Left ventricle myocardium superior (tissue), 1 donor: ENCODE data around the gene MADD. TPM values are rescaled to one million over a fixed set of nuclear protein-coding genes. Genes with fewer than 3 reads are reported as not detected.

ENCODE experiments used
- ATAC-seq: fragments of 200-7000 bp; cut with Tn5 transposase; one replicate; pipeline ENCODE4 v1.9.1; 2020; ENCODE audit warnings: mild to moderate bottlenecking, moderate library complexity
- DNase-seq: peaks from one replicate; pipeline ENCODE4 v3.0.0-alpha.2; 2020
- intact Hi-C: fragments of 100-400 bp; cut with micrococcal nuclease; formaldehyde crosslinking; loops from one replicate; pipeline ENCODE4 v1.11.0; 2022
- total RNA-seq: library from RNA; stranded (reverse); fragmentation: NEBNext Ultra II Directional; extraction: Animal tissue kit (Norgen Biotek cat#: 25700); gene quantifications from one replicate; pipeline ENCODE4 v1.2.1, GENCODE V29; 2021
- donor health status: DM: no; HTN: yes; CAD: no; lungs with severe emphysema.

The MADD gene
- total RNA-seq, 1 donor from 2014 or later: 46.4 TPM

GRCh38 chr11:47270331-47271271 is 668 bp downstream of the MADD start:
- ATAC-seq (peak; percentile 23), DNase-seq (no peak)
- intact Hi-C loops: no loop called here

DNA sequence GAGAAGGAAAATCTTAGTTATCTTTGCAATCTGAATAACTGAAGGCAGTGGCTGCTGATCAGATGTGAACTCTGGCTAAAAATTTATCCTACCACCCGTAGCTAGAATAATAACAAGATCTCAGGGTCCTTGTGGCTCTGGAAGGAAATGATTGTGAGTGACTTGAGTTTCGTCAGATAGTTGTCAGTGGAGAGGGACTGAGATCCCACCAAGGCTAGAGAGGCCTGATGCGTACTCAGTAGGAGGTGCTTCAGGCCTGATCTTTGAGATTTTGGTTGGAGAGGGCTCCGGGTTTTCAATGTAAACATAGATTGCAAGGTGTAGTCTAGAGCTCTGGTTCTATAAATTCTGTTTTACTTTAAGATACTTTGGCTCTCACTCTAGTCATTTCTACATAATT is 1.4 kb downstream of the MADD start:
- ATAC-seq (no peak), DNase-seq (no peak)
- intact Hi-C loops: no loop called here

- intact Hi-C loops: no loop called here
- peak; percentile 70 for DNase-seq
- peak; percentile 50 for ATAC-seq
These were observed 2.2 kb downstream of the MADD start for GRCh38 chr11:47271961-47272661.

GRCh38 chr11:47272706-47273105 is 2.8 kb downstream of the MADD start:
- intact Hi-C loops: no loop called here
- ATAC-seq (no peak), DNase-seq (no peak)

GRCh38 chr11:47274495-47275235 is 4.7 kb downstream of the MADD start:
- DNase-seq: no peak
- no peak for ATAC-seq
- intact Hi-C loops: no loop called here

GRCh38 chr11:47276923-47277322 is 7.0 kb downstream of the MADD start:
- intact Hi-C loops: no loop called here
- ATAC-seq (no peak), DNase-seq (no peak)

GRCh38 chr11:47278058-47278457 is 8.1 kb downstream of the MADD start:
- intact Hi-C loops: no loop called here
- ATAC-seq (no peak), DNase-seq (no peak)

DNA sequence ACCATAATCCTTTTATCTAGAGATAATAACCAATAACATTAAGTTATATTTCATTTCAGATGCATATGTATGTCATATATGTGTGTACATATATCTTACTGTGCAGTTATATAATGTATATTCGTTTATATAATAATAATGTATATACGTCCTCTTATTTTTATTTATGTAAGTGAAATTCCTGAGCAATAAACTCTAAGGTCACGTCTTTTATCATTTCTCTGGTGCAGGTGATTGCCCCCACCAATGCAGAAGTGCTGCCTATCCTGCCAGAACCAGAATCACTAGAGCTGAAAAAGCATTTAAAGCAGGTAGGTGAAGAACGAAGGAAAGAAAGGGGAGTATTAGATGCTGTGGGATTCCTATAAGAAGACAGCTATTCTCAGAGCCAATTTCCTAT is 8.8 kb downstream of the MADD start:
- no peak for ATAC-seq

DNA sequence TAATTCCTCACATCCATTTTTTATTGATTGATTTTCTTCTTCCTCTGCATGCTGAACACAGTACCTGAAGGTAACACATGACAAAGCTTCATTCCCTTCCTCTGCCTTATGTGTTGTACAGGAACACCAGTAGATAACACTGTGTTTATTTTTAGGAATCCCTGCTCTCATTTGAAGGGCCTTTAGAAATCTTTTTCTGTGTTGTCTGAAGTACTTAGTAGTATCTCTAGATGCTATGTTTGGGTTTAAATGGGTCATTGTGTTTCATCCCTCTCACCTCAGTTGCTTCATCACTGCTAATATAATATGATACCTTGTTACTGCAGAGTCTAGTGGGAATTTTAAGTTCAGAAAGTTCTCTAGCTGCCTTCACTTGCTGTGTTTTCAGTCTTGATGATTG is 10.2 kb downstream of the MADD start:
- DNase-seq (no peak), ATAC-seq (peak; percentile 91)

More for the DNA sequence above, 8.8 kb downstream of the MADD start:
- DNase-seq: no peak
- intact Hi-C loops: no loop called here

DNA sequence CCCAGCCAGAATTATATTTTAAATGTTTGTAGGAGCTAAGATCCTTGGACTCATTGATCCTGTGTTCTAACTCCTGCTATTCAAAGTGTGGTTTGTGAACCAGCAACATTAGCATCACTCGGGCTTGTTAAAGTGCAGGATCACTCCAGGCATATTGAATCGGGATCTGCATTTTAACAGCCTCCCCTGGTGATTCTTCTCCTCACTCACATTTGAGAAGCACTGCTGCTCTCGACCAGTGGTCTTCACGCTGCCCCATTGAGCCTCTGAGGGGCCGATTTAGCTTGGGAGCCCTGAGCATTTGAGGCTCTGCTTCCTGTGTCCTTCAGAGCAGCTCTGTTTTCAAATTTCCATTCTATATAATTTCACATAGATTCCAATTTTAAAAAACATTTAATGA is 10.9 kb downstream of the MADD start:
- intact Hi-C loops: no loop called here
- ATAC-seq (no peak), DNase-seq (no peak)

More for the DNA sequence above, 10.2 kb downstream of the MADD start:
- intact Hi-C loops: no loop called here

- intact Hi-C loops: no loop called here
- DNase-seq (no peak), ATAC-seq (no peak)
These were observed 12.5 kb downstream of the MADD start for GRCh38 chr11:47282462-47282861.

- intact Hi-C loops: no loop called here
- DNase-seq: no peak
- ATAC-seq: no peak
These were observed 14.2 kb downstream of the MADD start for GRCh38 chr11:47284151-47284550.

DNA sequence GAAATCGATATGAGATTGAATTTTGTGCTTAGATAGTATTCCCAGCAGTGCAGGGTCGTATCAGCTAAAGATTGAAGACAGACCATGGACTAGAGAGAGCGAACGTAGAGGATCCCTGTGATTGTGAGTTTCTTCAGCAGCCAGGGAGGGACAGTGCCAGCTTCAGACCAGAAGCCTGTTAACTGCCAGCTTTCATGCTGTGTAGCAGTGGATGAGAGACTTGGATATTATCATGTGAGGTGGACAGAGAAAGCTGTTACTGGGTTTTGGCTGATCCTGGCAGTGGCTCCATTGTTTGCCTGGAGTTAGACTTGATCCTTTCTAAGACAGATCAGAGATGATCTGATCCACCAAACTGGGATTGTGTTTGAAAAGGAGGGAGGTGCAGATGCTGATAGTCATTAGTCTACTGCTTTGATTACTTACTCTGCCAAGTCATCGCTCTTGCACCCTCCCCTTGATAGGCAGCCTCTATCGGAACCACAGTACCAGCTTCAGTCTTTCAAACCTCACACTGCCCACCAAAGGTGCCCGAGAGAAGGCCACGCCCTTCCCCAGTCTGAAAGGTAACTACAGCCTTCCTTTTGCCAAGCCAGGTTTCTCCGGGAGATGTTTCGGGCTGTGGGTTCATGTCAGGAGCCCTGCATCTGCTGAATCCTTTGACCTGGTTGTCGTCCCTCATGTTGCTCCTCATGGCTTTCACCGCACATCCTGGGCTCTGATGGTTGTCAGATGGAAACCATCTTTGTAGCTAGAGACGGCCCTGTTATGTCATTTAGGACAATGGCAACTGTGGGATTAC is 16.2 kb downstream of the MADD start:
- intact Hi-C loops: no loop called here
- ATAC-seq (peak; percentile 44), DNase-seq (no peak)

DNA sequence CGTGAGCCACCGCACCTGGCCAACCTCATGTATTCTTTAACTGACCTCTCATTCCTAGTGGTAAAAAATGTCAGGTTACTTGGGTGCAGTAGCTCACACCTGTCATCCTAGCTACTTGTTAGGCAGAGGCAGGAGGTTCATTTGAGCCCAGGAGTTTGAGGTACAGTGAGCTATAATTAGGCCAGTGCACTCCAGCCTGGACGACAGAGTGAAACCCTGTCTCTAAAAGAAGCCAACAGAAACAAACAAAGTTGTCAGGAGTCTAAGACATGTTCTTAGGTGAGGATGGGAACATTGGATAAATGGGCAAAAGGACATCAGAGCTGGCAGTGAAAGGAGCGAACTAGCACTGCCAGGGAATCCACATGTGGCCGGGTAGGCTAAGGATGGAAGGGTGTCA is 18.1 kb downstream of the MADD start:
- peak; percentile 88 for ATAC-seq
- intact Hi-C loops: no loop called here
- no peak for DNase-seq

DNA sequence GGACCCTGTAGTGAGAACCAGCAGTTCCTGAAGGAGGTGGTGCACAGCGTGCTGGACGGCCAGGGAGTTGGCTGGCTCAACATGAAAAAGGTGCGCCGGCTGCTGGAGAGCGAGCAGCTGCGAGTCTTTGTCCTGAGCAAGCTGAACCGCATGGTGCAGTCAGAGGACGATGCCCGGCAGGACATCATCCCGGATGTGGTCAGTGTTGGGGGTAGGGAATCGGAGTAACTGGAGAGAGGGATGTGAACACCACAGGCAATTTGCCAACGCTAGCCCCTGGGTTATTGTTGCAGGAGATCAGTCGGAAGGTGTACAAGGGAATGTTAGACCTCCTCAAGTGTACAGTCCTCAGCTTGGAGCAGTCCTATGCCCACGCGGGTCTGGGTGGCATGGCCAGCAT is 19.9 kb downstream of the MADD start:
- ATAC-seq: no peak
- intact Hi-C loops: no loop called here
- DNase-seq: no peak

DNA sequence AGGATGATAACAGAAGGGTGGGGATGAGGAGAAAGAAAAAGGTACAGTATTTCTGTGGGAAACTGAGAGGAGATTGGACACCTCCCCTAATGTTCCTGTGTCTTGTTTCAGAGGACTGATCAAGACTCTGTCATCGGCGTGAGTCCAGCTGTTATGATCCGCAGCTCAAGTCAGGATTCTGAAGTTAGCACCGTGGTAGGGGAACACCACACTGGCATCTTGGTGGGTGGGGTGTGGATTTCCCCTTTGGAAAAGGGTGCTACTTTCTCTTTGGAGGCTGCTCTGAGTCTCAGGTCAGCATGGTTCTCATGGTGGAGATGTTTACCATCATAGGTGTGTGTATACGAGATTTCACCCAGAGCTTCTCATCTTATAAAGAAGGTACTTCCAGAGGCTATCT is 25.5 kb downstream of the MADD start:
- DNase-seq: no peak
- ATAC-seq: no peak
- intact Hi-C loops: no loop called here

DNA sequence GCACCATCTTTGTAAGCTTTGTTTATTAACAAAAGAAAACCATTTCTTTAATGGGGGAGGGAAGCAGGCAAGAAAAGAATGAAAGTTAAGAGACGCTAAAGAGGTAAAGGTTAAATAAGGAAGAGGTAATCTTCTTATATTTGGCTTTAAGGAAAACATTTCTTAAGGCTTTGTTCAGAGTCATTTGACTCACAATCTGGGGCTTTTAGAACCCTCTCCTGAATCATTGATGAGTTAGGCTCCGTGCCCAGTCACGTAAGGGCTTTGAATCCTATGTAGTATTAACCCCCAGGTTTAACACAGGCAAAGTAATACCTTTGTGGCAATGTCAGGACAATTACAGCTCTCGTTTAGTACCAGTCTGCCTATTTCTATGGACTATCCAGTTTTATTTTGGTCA is 26.1 kb downstream of the MADD start:
- ATAC-seq (no peak), DNase-seq (no peak)
- intact Hi-C loops: no loop called here

- intact Hi-C loops: no loop called here
- DNase-seq (no peak), ATAC-seq (no peak)
These were observed 29.1 kb downstream of the MADD start for GRCh38 chr11:47299078-47299477.

DNA sequence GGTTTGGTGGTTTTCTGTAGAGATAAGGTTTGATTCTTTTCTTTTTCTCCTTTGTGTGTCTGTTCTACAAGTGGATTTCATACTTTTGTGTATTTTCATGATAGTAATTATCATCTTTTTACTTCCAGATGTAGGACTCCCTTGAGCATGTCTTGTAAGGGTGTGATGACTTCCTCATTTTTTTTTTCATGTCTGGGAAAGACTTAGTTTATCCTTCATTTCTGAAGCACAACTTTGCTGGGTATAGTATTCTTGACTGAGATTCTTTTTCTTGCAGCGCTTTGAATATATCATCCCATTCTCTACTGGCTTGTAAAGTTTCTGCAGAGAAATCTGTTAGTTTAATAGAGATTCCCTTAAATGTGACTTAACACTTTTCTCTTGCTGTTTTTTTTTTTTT is 32.9 kb downstream of the MADD start:
- DNase-seq (no peak), ATAC-seq (no peak)
- intact Hi-C loops: no loop called here
